ENCODE data around the gene CAMK4. TPM values are rescaled to one million over a fixed set of nuclear protein-coding genes. Genes with fewer than 3 reads are reported as not detected.

CAMK4 gene
- total and polyA plus RNA-seq, 9 donors = 4.6 to 7.5 (median 6.3) TPM

- WGBS (ENCODE audit: insufficient coverage) = no CpG with 5 or more reads among the region's 1 CpG
- DNase-seq = no peak
- H3K27ac ChIP-seq (ENCODE audit: low read length) = no peak overlapping the region
- peaks cover 4% of the 10 kb centered on the region for H3K4me1 ChIP-seq (ENCODE audit: control insufficient read depth, insufficient read depth, low read length)
- no peaks in the 10 kb centered on the region for H3K36me3 ChIP-seq (ENCODE audit: control insufficient read depth, insufficient read depth, low read length)
- no peak overlapping the region for H3K4me3 ChIP-seq (ENCODE audit: low read length)
- H3K27me3 ChIP-seq (ENCODE audit: control insufficient read depth, insufficient read depth, low read length) = no peaks in the 10 kb centered on the region
- H3K9me3 ChIP-seq (replicated peaks; ENCODE audit: control insufficient read depth, low read depth, low read length) = no peaks in the 10 kb centered on the region
These were observed 162.6 kb downstream of the CAMK4 start for GRCh38 chr5:111386832-111387162.

GRCh38 chr5:111387361-111387760 lies 163.2 kb downstream of the CAMK4 start:
- DNase-seq = peak; percentile 76
- no CpG with 5 or more reads among the region's 1 CpG for WGBS (ENCODE audit: insufficient coverage)
- H3K4me1 ChIP-seq (ENCODE audit: control insufficient read depth, insufficient read depth, low read length) = peaks cover 4% of the 10 kb centered on the region
- no peaks in the 10 kb centered on the region for H3K9me3 ChIP-seq (replicated peaks; ENCODE audit: control insufficient read depth, low read depth, low read length)
- H3K4me3 ChIP-seq (ENCODE audit: low read length) = no peak overlapping the region
- H3K27ac ChIP-seq (ENCODE audit: low read length) = no peak overlapping the region
- H3K36me3 ChIP-seq (ENCODE audit: control insufficient read depth, insufficient read depth, low read length) = no peaks in the 10 kb centered on the region
- no peaks in the 10 kb centered on the region for H3K27me3 ChIP-seq (ENCODE audit: control insufficient read depth, insufficient read depth, low read length)

GRCh38 chr5:111389390-111390082 lies 165.4 kb downstream of the CAMK4 start:
- WGBS (ENCODE audit: insufficient coverage) = no CpG with 5 or more reads among the region's 1 CpG
- H3K4me1 ChIP-seq (ENCODE audit: control insufficient read depth, insufficient read depth, low read length) = peaks cover 4% of the 10 kb centered on the region
- H3K27ac ChIP-seq (ENCODE audit: low read length) = no peak overlapping the region
- DNase-seq = no peak
- H3K27me3 ChIP-seq (ENCODE audit: control insufficient read depth, insufficient read depth, low read length) = no peaks in the 10 kb centered on the region
- H3K4me3 ChIP-seq (ENCODE audit: low read length) = no peak overlapping the region
- no peaks in the 10 kb centered on the region for H3K9me3 ChIP-seq (replicated peaks; ENCODE audit: control insufficient read depth, low read depth, low read length)
- no peaks in the 10 kb centered on the region for H3K36me3 ChIP-seq (ENCODE audit: control insufficient read depth, insufficient read depth, low read length)

- no peak overlapping the region for H3K4me3 ChIP-seq (ENCODE audit: low read length)
- no peak overlapping the region for H3K27ac ChIP-seq (ENCODE audit: low read length)
- no peaks in the 10 kb centered on the region for H3K36me3 ChIP-seq (ENCODE audit: control insufficient read depth, insufficient read depth, low read length)
- no CpG with 5 or more reads among the region's 2 CpGs for WGBS (ENCODE audit: insufficient coverage)
- no peaks in the 10 kb centered on the region for H3K4me1 ChIP-seq (ENCODE audit: control insufficient read depth, insufficient read depth, low read length)
- no peaks in the 10 kb centered on the region for H3K9me3 ChIP-seq (replicated peaks; ENCODE audit: control insufficient read depth, low read depth, low read length)
- no peak for DNase-seq
- H3K27me3 ChIP-seq (ENCODE audit: control insufficient read depth, insufficient read depth, low read length) = no peaks in the 10 kb centered on the region
These were observed 168.0 kb downstream of the CAMK4 start for GRCh38 chr5:111392181-111392580.

- no peak overlapping the region for H3K4me3 ChIP-seq (ENCODE audit: low read length)
- no peaks in the 10 kb centered on the region for H3K4me1 ChIP-seq (ENCODE audit: control insufficient read depth, insufficient read depth, low read length)
- H3K9me3 ChIP-seq (replicated peaks; ENCODE audit: control insufficient read depth, low read depth, low read length) = no peaks in the 10 kb centered on the region
- no peaks in the 10 kb centered on the region for H3K27me3 ChIP-seq (ENCODE audit: control insufficient read depth, insufficient read depth, low read length)
- H3K36me3 ChIP-seq (ENCODE audit: control insufficient read depth, insufficient read depth, low read length) = no peaks in the 10 kb centered on the region
- no peak overlapping the region for H3K27ac ChIP-seq (ENCODE audit: low read length)
- DNase-seq = no peak
- WGBS (ENCODE audit: insufficient coverage) = no CpG with 5 or more reads among the region's 3 CpGs
These were observed 170.4 kb downstream of the CAMK4 start for GRCh38 chr5:111394586-111394985.

GRCh38 chr5:111398013-111398412 lies 173.8 kb downstream of the CAMK4 start:
- WGBS (ENCODE audit: insufficient coverage) = no CpG with 5 or more reads among the region's 2 CpGs
- Histone ChIP-seq H3K9me3 (replicated peaks; ENCODE audit: control insufficient read depth, low read depth, low read length) (no peaks in the 10 kb centered on the region), H3K27me3 (ENCODE audit: control insufficient read depth, insufficient read depth, low read length) (no peaks in the 10 kb centered on the region), H3K4me1 (ENCODE audit: control insufficient read depth, insufficient read depth, low read length) (no peaks in the 10 kb centered on the region), H3K36me3 (ENCODE audit: control insufficient read depth, insufficient read depth, low read length) (no peaks in the 10 kb centered on the region), H3K27ac (ENCODE audit: low read length) (no peak overlapping the region), H3K4me3 (ENCODE audit: low read length) (no peak overlapping the region)
- no peak for DNase-seq

GRCh38 chr5:111399113-111399512 lies 174.9 kb downstream of the CAMK4 start:
- Histone ChIP-seq H3K4me1 (ENCODE audit: control insufficient read depth, insufficient read depth, low read length) (no peaks in the 10 kb centered on the region), H3K4me3 (ENCODE audit: low read length) (no peak overlapping the region), H3K27ac (ENCODE audit: low read length) (no peak overlapping the region), H3K9me3 (replicated peaks; ENCODE audit: control insufficient read depth, low read depth, low read length) (no peaks in the 10 kb centered on the region), H3K27me3 (ENCODE audit: control insufficient read depth, insufficient read depth, low read length) (no peaks in the 10 kb centered on the region), H3K36me3 (ENCODE audit: control insufficient read depth, insufficient read depth, low read length) (no peaks in the 10 kb centered on the region)
- WGBS (ENCODE audit: insufficient coverage) = 76% methylated on average over 2 of the region's 2 CpGs
- no peak for DNase-seq

- Histone ChIP-seq H3K4me3 (ENCODE audit: low read length) (no peak overlapping the region), H3K9me3 (replicated peaks; ENCODE audit: control insufficient read depth, low read depth, low read length) (no peaks in the 10 kb centered on the region), H3K36me3 (ENCODE audit: control insufficient read depth, insufficient read depth, low read length) (no peaks in the 10 kb centered on the region), H3K27ac (ENCODE audit: low read length) (no peak overlapping the region), H3K4me1 (ENCODE audit: control insufficient read depth, insufficient read depth, low read length) (no peaks in the 10 kb centered on the region), H3K27me3 (ENCODE audit: control insufficient read depth, insufficient read depth, low read length) (no peaks in the 10 kb centered on the region)
- WGBS (ENCODE audit: insufficient coverage) = 50% methylated on average over 1 of the region's 2 CpGs
- DNase-seq = no peak
These were observed 177.7 kb downstream of the CAMK4 start for GRCh38 chr5:111401906-111402305.

- no peak for DNase-seq
- H3K27me3 ChIP-seq (ENCODE audit: control insufficient read depth, insufficient read depth, low read length) = no peaks in the 10 kb centered on the region
- no CpG with 5 or more reads among the region's 2 CpGs for WGBS (ENCODE audit: insufficient coverage)
- H3K9me3 ChIP-seq (replicated peaks; ENCODE audit: control insufficient read depth, low read depth, low read length) = no peaks in the 10 kb centered on the region
- H3K4me1 ChIP-seq (ENCODE audit: control insufficient read depth, insufficient read depth, low read length) = no peaks in the 10 kb centered on the region
- no peaks in the 10 kb centered on the region for H3K36me3 ChIP-seq (ENCODE audit: control insufficient read depth, insufficient read depth, low read length)
- H3K27ac ChIP-seq (ENCODE audit: low read length) = no peak overlapping the region
- no peak overlapping the region for H3K4me3 ChIP-seq (ENCODE audit: low read length)
These were observed 180.1 kb downstream of the CAMK4 start for GRCh38 chr5:111404270-111404769.

- Histone ChIP-seq H3K36me3 (ENCODE audit: control insufficient read depth, insufficient read depth, low read length) (no peaks in the 10 kb centered on the region), H3K4me3 (ENCODE audit: low read length) (no peak overlapping the region), H3K27ac (ENCODE audit: low read length) (no peak overlapping the region), H3K4me1 (ENCODE audit: control insufficient read depth, insufficient read depth, low read length) (no peaks in the 10 kb centered on the region), H3K27me3 (ENCODE audit: control insufficient read depth, insufficient read depth, low read length) (no peaks in the 10 kb centered on the region), H3K9me3 (replicated peaks; ENCODE audit: control insufficient read depth, low read depth, low read length) (no peaks in the 10 kb centered on the region)
- DNase-seq = no peak
These were observed 183.4 kb downstream of the CAMK4 start for GRCh38 chr5:111407562-111407961.

- Histone ChIP-seq H3K27me3 (ENCODE audit: control insufficient read depth, insufficient read depth, low read length) (no peaks in the 10 kb centered on the region), H3K9me3 (replicated peaks; ENCODE audit: control insufficient read depth, low read depth, low read length) (no peaks in the 10 kb centered on the region), H3K27ac (ENCODE audit: low read length) (no peak overlapping the region), H3K4me3 (ENCODE audit: low read length) (no peak overlapping the region), H3K4me1 (ENCODE audit: control insufficient read depth, insufficient read depth, low read length) (no peaks in the 10 kb centered on the region), H3K36me3 (ENCODE audit: control insufficient read depth, insufficient read depth, low read length) (no peaks in the 10 kb centered on the region)
- 100% methylated on average over 1 of the region's 1 CpG for WGBS (ENCODE audit: insufficient coverage)
- DNase-seq = no peak
These were observed 184.6 kb downstream of the CAMK4 start for GRCh38 chr5:111408817-111409216.

All from muscle of leg (tissue), 11 donors.